RCC 7860 (cell line): Measurements from ENCODE around the gene ZFAND3.
A peak's percentile ranks its signal among the peaks of the same experiment; 100 is the strongest.
"Not testable (repeated sequence)": the region's sequence is repeated elsewhere in the genome, so short reads cannot be mapped to it uniquely, and the experiment has no call there.

Experiments used
- DNase-seq: peaks from one replicate; pipeline ENCODE4 v3.0.0-alpha.2; 2015; ENCODE audit warnings: low spot score
- FAIRE-seq: peaks from 2 replicates; lab custom pipeline; 2012; peaks lifted over from hg19 to GRCh38; lab: Jason Lieb, UNC

Gene ZFAND3

GRCh38 chr6:37988696-37989095, 169.2 kb downstream of the ZFAND3 start:
- FAIRE-seq, result no peak

GRCh38 chr6:37990762-37991525, 171.4 kb downstream of the ZFAND3 start:
- FAIRE-seq (peak; percentile 94), DNase-seq (peak; percentile 71)

More at GRCh38 chr6:37988696-37989095, 169.2 kb downstream of the ZFAND3 start:
- DNase-seq, result no peak

GRCh38 chr6:37992749-37993148, 173.2 kb downstream of the ZFAND3 start:
- FAIRE-seq (no peak), DNase-seq (no peak)

- not testable (repeated sequence) for DNase-seq, FAIRE-seq
Measured at GRCh38 chr6:37993194-37993593, 173.7 kb downstream of the ZFAND3 start.

GRCh38 chr6:37993596-37993995, 174.1 kb downstream of the ZFAND3 start:
- FAIRE-seq (no peak), DNase-seq (no peak)

GRCh38 chr6:37994223-37994622, 174.7 kb downstream of the ZFAND3 start:
- no peak for DNase-seq

GRCh38 chr6:37998366-37998765, 178.8 kb downstream of the ZFAND3 start:
- no peak for DNase-seq
- no peak for FAIRE-seq

More at GRCh38 chr6:37994223-37994622, 174.7 kb downstream of the ZFAND3 start:
- FAIRE-seq, result no peak

GRCh38 chr6:38001386-38001785, 181.9 kb downstream of the ZFAND3 start:
- FAIRE-seq (no peak), DNase-seq (no peak)

GRCh38 chr6:38004908-38005307, 185.4 kb downstream of the ZFAND3 start:
- FAIRE-seq (no peak), DNase-seq (no peak)

GRCh38 chr6:38011937-38012336, 192.4 kb downstream of the ZFAND3 start:
- DNase-seq, result no peak
- FAIRE-seq, result no peak

GRCh38 chr6:38012573-38012972, 193.0 kb downstream of the ZFAND3 start:
- DNase-seq (peak; percentile 36), FAIRE-seq (no peak)

- FAIRE-seq, result no peak
Measured at GRCh38 chr6:38015341-38015740, 195.8 kb downstream of the ZFAND3 start.

GRCh38 chr6:38016824-38017223, 197.3 kb downstream of the ZFAND3 start:
- FAIRE-seq (no peak), DNase-seq (no peak)

More at GRCh38 chr6:38015341-38015740, 195.8 kb downstream of the ZFAND3 start:
- no peak for DNase-seq

GRCh38 chr6:38018755-38019165, 199.2 kb downstream of the ZFAND3 start:
- no peak for FAIRE-seq

GRCh38 chr6:38020593-38020992, 201.1 kb downstream of the ZFAND3 start:
- DNase-seq (no peak), FAIRE-seq (no peak)

More at GRCh38 chr6:38018755-38019165, 199.2 kb downstream of the ZFAND3 start:
- DNase-seq, result no peak

- no peak for DNase-seq
- no peak for FAIRE-seq
Measured at GRCh38 chr6:38021029-38021428, 201.5 kb downstream of the ZFAND3 start.

GRCh38 chr6:38021571-38021970, 202.0 kb downstream of the ZFAND3 start:
- no peak for DNase-seq
- FAIRE-seq, result no peak

- DNase-seq (no peak), FAIRE-seq (no peak)
Measured at GRCh38 chr6:38022688-38023087, 203.2 kb downstream of the ZFAND3 start.

GRCh38 chr6:38024908-38025307, 205.4 kb downstream of the ZFAND3 start:
- FAIRE-seq (no peak), DNase-seq (no peak)

GRCh38 chr6:38025451-38025850, 205.9 kb downstream of the ZFAND3 start:
- DNase-seq (no peak), FAIRE-seq (no peak)

GRCh38 chr6:38027685-38028373, 208.3 kb downstream of the ZFAND3 start:
- FAIRE-seq (no peak), DNase-seq (no peak)

- FAIRE-seq (no peak), DNase-seq (no peak)
Measured at GRCh38 chr6:38030380-38030779, 210.9 kb downstream of the ZFAND3 start.
